SH-SY5Y (cell line): ENCODE measurements around the gene PRR35.

Source experiments
- GATA2 ChIP-seq: IDR thresholded peaks from 2 replicates; pipeline ENCODE4 v1.6.1; 2011; ENCODE audit warnings: mild to moderate bottlenecking, low read depth, low read length
- GATA3 ChIP-seq: IDR thresholded peaks from 2 replicates; pipeline ENCODE4 v1.6.1; 2011; ENCODE audit warnings: low read depth, mild to moderate bottlenecking, low read length, moderate library complexity

Gene PRR35

DNA sequence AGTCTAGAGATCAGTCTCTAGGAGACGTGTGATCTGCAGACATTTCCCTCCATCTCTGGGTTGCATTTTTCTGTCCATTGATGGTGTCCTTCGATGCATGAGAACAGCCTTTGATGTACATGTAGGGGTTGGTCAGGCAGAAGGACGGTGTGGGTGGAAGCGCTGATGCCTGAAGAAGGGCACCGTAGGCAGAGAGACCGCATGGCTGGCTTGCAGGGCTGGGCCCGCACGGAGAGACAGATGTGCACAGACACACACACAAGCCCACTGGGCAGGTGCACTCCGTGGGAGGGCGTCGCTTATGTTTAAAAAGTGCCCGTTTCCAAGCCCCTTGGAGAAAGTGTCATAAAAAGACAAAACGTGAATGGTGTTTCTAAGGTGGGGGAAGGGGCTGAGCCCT, 54.9 kb downstream of the PRR35 start:
- no peak for TF ChIP-seq GATA2
- no peak for TF ChIP-seq GATA3
